CD4-positive, alpha-beta T cell treated with Interleukin-17A for 4 hours (primary cell): ENCODE measurements around the gene STRN4.
"Not testable (repeated sequence)": the region's sequence is repeated elsewhere in the genome, so short reads cannot be mapped to it uniquely, and the experiment has no call there.

ENCODE experiments used
- DNase-seq: peaks from one replicate; pipeline ENCODE4 v3.0.0-alpha.2; 2020; ENCODE audit warnings: mixed read lengths

Gene STRN4

GRCh38 chr19:46746281-46747057, at the start of gene STRN4:
Gene STRN4, minus strand, starts transcription at chr19:46746450. Its CDS starts 20 bp downstream, at chr19:46746430.
- peak; percentile 78 for DNase-seq

DNA sequence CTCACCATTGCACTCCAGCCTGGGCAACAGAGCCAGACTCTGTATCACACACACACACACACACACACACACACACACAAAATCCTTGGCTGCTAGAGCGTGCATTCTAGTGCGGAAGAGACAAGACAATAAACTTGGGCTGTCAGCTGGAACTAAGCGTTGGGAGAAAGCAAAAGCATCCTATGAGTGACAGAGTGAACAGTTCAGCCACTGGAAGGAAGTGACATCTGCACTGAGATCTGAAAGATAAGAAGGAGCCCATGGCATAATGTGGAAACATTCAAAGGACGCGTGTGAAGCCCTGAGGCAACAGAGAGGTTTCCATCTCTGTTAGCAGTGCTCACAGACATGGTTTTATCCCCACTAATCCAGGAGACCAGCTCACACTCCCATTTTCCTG, 45.7 kb upstream of the STRN4 start:
- DNase-seq: peak; percentile 25

GRCh38 chr19:46789371-46789770, 43.1 kb upstream of the STRN4 start:
- no peak for DNase-seq

DNA sequence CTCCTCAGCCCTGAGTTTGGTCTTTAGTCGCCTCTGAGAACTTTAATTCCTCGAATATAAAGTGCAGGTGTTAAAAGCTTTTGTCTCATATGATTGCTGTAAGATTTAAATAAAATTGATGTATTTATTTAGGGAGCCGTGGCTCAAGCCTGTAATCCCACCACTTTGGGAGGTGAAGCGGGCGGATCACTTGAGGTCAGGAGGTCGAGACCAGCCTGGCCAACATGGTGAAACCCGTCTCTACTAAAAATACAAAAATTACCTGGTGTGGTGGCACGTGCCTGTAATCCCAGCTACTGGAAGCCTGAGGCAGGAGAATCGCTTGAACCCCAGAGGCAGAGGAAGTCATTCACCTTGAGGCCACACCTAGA, 42.7 kb upstream of the STRN4 start:
- DNase-seq: no peak

- DNase-seq: peak; percentile 99
These were observed 42.2 kb upstream of the STRN4 start, which contains the start of gene SLC1A5 for GRCh38 chr19:46788262-46788967. Gene SLC1A5, minus strand, starts transcription at chr19:46788594. Its CDS starts 629 bp downstream, at chr19:46787965.

DNA sequence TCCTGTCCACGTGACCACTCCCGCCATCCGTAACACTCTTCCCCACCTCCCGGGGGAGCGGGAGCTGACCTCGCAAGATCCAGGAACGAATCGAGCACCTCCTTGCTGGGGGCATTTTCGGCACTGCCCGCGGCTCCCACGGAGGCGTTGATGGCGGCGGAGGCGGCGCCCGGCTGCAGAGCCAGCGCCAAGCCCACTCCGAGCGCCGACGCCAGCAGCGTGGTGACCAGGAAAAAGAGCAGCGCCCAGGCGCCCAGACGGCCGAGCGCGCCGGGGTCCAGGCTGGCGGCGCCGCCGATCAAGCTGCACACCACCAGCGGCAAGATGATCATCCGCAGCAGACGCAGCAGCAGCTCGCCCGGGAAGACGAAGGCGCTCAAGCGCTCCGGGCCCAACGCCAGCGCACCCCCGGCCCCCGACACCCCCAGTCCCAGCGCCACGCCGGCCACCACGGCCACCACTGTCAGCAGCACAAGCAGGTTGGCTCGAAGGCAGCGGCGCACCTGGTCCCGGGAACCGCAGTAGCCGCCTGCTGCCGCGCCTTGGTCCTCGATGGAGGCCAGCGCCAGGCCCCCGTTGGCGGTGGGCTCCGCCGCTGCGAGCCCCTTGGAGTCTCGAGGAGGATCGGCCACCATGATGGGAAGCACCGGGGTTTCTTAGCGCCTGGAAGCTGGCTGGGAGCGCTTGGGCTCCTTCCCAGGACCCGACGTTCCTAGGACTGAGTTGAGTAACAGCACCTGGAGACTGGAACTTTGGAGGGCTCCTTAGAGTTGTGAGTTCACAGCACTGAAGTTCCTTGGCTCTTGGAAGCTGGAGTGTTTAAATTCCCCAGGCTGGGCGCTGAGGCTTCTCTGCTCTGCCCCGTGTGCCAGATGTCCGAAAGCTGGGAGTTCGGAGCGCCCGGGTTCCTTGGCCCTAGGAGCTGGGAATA, 41.3 kb upstream of the STRN4 start:
- peak; percentile 52 for DNase-seq

GRCh38 chr19:46787040-46787330, 40.7 kb upstream of the STRN4 start:
- no peak for DNase-seq

DNA sequence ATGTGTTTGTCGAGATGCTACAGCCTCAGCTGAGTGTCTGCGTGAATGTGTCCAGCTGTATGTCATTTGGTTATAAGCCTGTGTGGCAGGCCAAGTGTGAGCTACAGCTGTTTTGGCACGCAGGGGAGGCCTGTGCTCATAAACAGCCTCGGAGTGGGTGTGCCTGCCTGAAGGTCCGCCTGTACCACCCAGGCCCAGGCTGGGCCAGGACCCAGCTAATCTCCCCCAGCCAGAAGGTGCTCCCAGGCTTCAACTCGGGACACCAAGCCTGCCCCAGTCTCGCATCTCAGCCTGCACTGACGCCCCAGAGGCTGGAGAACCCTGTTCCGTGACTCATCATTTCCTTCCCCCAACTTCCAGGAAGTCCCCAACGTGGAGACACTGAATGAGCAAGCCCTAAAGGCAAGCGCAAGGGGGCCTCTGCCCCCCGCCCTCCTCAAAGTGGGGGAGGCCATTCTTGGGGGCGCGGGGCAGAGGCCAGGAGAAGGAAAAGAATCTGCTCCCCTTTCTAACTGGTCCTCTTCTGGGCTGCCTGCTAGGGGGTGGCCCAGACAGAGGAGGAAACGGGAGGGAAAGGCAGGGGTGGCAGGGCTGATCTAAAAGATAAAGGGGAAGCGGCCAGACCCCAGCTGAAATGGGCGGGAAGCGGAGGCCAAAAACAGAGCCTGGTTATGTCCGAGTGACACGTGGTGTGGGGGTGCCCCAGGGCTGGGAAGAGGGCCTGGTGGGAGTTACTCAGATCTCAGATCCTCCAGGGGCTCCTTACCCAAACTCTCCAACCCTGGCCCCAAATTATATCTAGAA, 40.2 kb upstream of the STRN4 start:
- DNase-seq: peak; percentile 81

GRCh38 chr19:46785980-46786235, 39.7 kb upstream of the STRN4 start:
- DNase-seq: no peak

DNA sequence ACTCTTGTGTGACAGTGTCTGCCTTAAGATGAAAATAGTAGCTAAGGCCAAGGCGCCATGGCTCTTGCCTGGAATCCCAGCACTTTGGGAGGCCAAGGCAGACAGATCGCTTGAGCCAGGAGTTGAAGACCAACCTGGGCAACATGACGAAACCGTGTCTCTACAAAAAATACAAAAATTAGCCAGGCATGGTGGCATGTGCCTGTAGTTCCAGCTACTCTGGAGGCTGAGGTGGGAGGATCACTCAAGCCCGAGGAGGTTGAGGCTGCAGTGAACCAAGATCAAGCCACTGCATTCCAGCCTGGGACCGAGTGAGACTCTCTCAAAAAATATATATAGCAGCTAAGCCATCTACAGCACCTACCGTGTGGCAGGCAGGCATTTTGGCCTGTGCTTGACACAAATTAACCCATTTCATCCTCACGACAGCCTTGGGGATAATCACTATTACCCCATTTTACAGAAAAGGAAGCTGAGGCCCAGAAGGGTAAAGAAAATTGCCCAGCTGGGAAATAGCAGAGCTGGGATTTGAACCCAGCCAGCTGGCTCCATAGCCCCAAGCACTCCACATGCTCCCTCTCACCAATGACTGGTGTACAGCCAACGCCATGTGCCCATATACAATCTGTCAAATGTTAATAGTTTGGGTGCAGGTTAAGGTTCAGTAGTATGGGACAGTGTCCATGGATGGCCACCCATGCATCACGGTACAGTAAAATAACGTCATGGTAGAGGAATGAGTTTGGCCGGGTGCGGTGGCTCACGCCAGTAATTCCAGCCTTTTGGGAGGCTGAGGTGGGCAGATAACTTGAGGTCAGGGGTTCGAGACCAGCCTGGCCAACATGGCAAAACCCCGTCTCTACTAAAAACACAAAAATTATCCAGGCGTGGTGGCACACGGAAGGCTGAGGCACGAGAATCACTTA, 39.1 kb upstream of the STRN4 start:
- DNase-seq: no peak

DNA sequence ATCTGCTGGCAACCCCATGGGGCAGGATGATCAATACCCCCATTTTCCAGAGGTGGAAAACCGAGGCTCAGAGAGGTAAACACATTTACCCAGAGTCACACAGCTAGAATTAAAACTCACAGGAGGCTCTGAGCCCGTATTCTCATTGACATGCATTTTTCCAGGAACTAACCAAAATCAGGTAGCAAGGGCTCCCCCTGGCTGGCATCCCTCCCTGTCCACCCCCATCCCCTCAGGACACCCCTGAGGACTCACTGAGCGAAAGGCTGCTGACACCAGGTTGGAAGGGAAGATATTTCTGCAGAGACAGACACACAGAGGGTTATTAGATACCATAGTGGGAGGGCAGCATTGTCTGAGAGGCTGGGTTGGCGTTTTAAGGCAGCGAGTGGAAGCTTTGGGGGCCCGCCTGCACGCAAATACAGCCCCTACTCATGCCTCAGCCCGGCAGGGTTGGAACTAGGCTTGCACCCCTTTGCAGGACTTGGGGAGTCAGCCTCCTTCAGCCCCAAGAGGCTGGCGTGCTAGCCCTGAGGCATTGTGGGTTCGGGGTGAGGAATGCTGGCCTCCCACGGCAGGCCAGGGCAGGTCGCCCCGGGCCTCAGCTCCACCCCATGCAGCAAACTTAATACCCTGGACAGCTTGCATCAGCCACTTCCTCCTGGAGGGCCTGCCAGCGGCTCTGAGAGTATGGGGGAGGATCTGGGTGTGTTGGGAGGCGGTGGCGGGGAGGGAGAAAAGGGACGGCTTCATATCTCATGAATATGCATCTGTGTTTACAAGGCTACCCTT, 38.2 kb upstream of the STRN4 start:
- DNase-seq: peak; percentile 48

- peak; percentile 9 for DNase-seq
These were observed 37.4 kb upstream of the STRN4 start for GRCh38 chr19:46783670-46784069.

DNA sequence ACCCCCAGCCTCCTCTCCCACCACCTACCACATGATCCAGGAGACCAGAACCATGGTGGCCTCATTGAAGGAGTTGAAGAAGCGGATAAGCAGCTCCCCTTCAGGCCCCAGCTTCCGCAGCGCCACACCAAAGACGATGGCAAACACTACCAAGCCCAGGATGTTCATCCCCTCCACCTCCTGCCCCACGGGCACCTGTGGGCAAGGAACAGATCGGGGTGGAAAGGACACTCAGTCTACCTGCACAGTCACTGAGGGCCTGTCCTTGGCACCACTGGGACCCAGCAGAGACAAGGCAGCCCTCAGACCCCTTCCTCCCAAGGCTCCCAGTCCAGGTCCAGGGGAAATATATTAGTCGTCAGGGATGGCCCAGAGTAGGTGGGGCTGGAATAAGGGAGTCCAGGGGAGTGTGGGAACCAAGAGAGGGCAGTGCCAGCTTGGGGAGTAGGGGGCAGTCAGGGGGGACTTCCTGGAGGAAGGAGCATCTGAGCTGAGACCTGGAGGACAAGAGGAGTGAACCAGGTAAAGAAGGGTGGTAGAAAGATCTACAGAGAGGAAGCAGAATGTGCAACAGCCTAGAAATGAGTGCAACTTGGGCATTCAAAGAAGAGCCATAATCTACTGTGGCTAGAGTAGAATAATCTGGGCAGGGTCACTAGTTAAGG, 36.2 kb upstream of the STRN4 start:
- DNase-seq: no peak

GRCh38 chr19:46777956-46778645, 31.9 kb upstream of the STRN4 start:
- DNase-seq: not testable (repeated sequence)

- no peak for DNase-seq
These were observed 31.0 kb upstream of the STRN4 start for GRCh38 chr19:46776927-46777911.

- DNase-seq: no peak
These were observed 29.5 kb upstream of the STRN4 start for GRCh38 chr19:46775642-46776258.

DNA sequence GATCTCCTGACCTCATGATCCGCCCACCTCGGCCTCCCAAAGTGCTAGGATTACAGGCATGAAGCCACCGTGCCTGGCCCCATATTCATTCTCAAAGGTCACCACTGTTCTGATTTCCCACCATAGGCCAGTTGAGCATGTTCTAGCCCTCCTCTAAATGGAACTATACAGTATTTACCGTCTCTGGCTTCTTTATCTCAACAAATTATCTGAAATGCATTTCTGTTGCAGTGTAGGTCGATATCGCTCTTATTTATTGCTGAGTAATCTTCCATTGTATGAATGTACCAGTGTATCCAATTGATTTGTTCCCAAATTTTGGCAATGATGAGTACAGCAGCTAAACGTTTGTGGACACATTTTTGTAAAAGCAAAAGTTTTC, 26.8 kb upstream of the STRN4 start:
- DNase-seq: no peak
